Kidney (tissue), 14 donors: ENCODE results near the gene CEP55. TPM values are rescaled to one million over a fixed set of nuclear protein-coding genes. Genes with fewer than 3 reads are reported as not detected.

Experiments
- DNase-seq, 5 donors: peaks; one replicate each; pipeline ENCODE4 v3.0.0-alpha.2; 2013 to 2020
- FAIRE-seq: peaks from 2 replicates; lab custom pipeline; 2012; peaks lifted over from hg19 to GRCh38; lab: Jason Lieb, UNC
- H3K27ac ChIP-seq, 2 donors: one replicate each; pipeline ENCODE4 v1.7.0; 2013; ENCODE audit warnings: low read depth in 2 of 2, low read length in 2 of 2, inconsistent platforms in 1 of 2
- H3K27me3 ChIP-seq: one replicate; pipeline ENCODE4 v1.7.1; 2013; ENCODE audit warnings: low read length, inconsistent platforms; ENCODE audit not compliant: control insufficient read depth, insufficient read depth
- H3K36me3 ChIP-seq, 3 donors: one replicate each; pipeline versions ENCODE4 v1.7.0 to v1.7.1; 2013; ENCODE audit warnings: low read length in 3 of 3, control low read depth in 1 of 3, inconsistent platforms in 1 of 3; ENCODE audit not compliant: insufficient read depth in 3 of 3, control insufficient read depth in 2 of 3
- H3K4me1 ChIP-seq, 3 donors: one replicate each; pipeline versions ENCODE4 v1.7.0 to v1.7.1; 2013; ENCODE audit warnings: low read length in 3 of 3, inconsistent platforms in 1 of 3, low read depth in 1 of 3; ENCODE audit not compliant: control insufficient read depth in 2 of 3, insufficient read depth in 2 of 3
- H3K4me3 ChIP-seq, 3 donors: one replicate each; pipeline versions ENCODE4 v1.7.0 to v1.8.1; 2013; ENCODE audit warnings: low read length in 3 of 3, control low read depth in 1 of 3, inconsistent platforms in 1 of 3
- H3K9ac ChIP-seq, 3 donors: one replicate each; pipeline versions ENCODE4 v1.7.0 to v1.7.1; 2013; ENCODE audit warnings: low read length in 3 of 3, control low read depth in 1 of 3, inconsistent platforms in 1 of 3
- H3K9me3 ChIP-seq, 3 donors: one replicate each; pipeline versions ENCODE4 v1.7.0 to v1.7.1; 2013; ENCODE audit warnings: low read length in 3 of 3, control low read depth in 1 of 3, inconsistent platforms in 1 of 3; ENCODE audit not compliant: control insufficient read depth in 2 of 3, insufficient read depth in 1 of 3
- intact Hi-C: fragments of 100-400 bp; cut with DNase I; formaldehyde crosslinking; loops from one replicate; pipeline ENCODE4 v1.11.1; 2022
- polyA plus RNA-seq: library from polyadenylated mRNA; stranded (reverse); fragments of 350-450 nt; fragmentation: Illumina TruSeq; extraction: RNeasy Lipid Tissue Mini Kit (QIAGEN cat#74804); gene quantifications from one replicate; pipeline ENCODE4 v1.2.3, GENCODE V29; 2014; ENCODE audit warnings: low read depth, low replicate concordance; ENCODE audit not compliant: insufficient read depth
- total RNA-seq: library from RNA; stranded (reverse); fragmentation: NEBNext Ultra II Directional; extraction: Animal tissue kit (Norgen Biotek cat#: 25700); gene quantifications from one replicate; pipeline ENCODE4 v1.2.1, GENCODE V29; 2021
- TF ChIP-seq, protein P1 (sequence below): IDR thresholded peaks from 3 replicates; pipeline ENCODE4 v1.5.1; 2012; ENCODE audit warnings: mild to moderate bottlenecking, moderate library complexity, borderline replicate concordance; ENCODE audit not compliant: insufficient read depth; ENCODE audit errors: extremely low read depth
- donor health status: control.
- donor health status: control.
- donor health status: control.
- donor health status: control.
- donor health status: control.
- donor health status: DM: yes; HTN: yes; CAD: no.
- donor health status: Normal renal cell carcinoma (clear cell type).

The CEP55 gene
- total and polyA plus RNA-seq, 2 donors from 2014 or later = 0.39 to 0.88 TPM

DNA sequence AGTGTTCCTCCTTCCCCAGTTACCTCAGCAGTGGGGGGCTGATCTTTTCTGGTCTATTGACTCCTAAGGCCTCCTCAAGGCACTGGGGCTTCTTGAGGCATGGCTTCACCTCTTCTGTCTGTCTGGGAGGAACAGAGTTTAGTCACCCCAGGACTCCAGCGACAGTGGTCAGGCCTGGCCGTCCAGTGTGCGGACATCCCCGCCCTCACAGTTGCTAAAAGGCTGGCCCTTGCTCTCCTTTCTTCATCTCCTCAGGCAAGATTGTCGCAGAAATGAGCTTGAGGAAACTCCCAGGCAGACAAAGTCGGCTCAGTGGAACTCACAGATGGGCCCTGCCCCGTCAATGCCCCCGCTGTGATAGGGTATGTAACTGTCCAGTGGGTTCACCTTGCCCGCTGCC, 63.1 kb downstream of the CEP55 start:
- no peaks in the 10 kb centered on the region for H3K27me3 ChIP-seq
- no peak overlapping the region for H3K9ac ChIP-seq
- no peaks in the 10 kb centered on the region for H3K36me3 ChIP-seq
- H3K4me3 ChIP-seq = no peak overlapping the region
- H3K9me3 ChIP-seq = peaks cover 0 to 4% (median 0%) of the 10 kb centered on the region in 3 donors
- no peak overlapping the region for H3K27ac ChIP-seq
- H3K4me1 ChIP-seq = no peaks in the 10 kb centered on the region
- TF ChIP-seq, protein P1, sequence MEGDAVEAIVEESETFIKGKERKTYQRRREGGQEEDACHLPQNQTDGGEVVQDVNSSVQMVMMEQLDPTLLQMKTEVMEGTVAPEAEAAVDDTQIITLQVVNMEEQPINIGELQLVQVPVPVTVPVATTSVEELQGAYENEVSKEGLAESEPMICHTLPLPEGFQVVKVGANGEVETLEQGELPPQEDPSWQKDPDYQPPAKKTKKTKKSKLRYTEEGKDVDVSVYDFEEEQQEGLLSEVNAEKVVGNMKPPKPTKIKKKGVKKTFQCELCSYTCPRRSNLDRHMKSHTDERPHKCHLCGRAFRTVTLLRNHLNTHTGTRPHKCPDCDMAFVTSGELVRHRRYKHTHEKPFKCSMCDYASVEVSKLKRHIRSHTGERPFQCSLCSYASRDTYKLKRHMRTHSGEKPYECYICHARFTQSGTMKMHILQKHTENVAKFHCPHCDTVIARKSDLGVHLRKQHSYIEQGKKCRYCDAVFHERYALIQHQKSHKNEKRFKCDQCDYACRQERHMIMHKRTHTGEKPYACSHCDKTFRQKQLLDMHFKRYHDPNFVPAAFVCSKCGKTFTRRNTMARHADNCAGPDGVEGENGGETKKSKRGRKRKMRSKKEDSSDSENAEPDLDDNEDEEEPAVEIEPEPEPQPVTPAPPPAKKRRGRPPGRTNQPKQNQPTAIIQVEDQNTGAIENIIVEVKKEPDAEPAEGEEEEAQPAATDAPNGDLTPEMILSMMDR = no peak
- intact Hi-C loops = no loop called here
- FAIRE-seq = no peak
- DNase-seq = no peak

DNA sequence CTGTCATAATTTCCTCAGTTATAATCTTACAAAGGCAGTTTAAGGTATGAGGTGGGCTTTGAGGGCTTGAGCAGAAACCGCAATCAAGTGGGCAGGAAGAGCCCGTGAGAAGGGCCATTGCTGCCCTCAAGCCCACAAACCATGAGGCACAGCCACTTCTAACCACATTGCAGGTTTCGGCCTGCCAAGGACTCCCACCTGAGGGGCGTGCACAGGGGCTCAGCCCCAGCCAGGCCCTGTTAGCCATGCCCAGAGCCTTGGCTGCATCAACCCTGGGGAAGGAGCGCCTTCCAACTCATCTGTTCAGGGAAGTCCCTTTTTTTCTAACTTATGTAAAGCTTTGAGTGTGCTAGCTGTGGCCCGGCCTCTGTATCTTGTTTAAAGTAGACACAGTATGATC, 64.1 kb downstream of the CEP55 start:
- Histone ChIP-seq H3K4me1 (no peaks in the 10 kb centered on the region), H3K36me3 (no peaks in the 10 kb centered on the region), H3K27ac (no peak overlapping the region), H3K4me3 (no peak overlapping the region), H3K27me3 (peaks cover 2% of the 10 kb centered on the region), H3K9ac (no peak overlapping the region), H3K9me3 (peaks cover 0 to 4% (median 0%) of the 10 kb centered on the region in 3 donors)
- DNase-seq (no peak), FAIRE-seq (no peak)
- intact Hi-C loops = no loop called here
- TF ChIP-seq, protein P1 = no peak

DNA sequence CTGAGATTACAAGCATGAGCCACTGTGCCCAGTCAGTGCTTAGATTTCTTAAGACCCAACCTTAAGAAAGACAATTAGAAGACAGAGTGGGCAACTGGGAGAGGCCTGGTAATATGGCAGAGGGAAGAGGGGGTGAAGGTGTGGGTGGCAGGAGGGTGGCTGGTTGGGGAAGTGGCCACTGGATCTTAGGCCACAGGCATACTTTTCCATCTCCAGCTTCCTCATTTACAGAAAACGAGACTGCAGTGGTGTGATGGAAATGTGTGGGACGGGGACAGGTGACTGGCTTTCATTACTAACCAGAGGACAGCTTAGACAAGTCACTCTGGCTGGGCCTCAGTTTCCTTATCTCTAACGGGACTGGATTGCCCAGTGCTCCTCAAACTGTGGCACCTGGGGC, 69.0 kb downstream of the CEP55 start:
- Histone ChIP-seq H3K9ac (no peak overlapping the region), H3K36me3 (no peaks in the 10 kb centered on the region), H3K27ac (no peak overlapping the region), H3K4me1 (no peaks in the 10 kb centered on the region), H3K9me3 (no peaks in the 10 kb centered on the region), H3K27me3 (peaks cover 16% of the 10 kb centered on the region), H3K4me3 (no peak overlapping the region)
- DNase-seq (no peak), FAIRE-seq (no peak)
- TF ChIP-seq, protein P1 = no peak
- intact Hi-C loops = no loop called here
